Hematopoietic multipotent progenitor cell treated with erythropoietin and hydrocortisone succinate and interleukin-3 and kit ligand, for 17 days (in vitro differentiated cells): ENCODE data around the gene FAM9C.
"Not testable (repeated sequence)": the region's sequence is repeated elsewhere in the genome, so short reads cannot be mapped to it uniquely, and the experiment has no call there.

ENCODE experiments used
- DNase-seq: peaks from one replicate; pipeline ENCODE4 v3.0.0-alpha.2; 2015; ENCODE audit warnings: low spot score

FAM9C gene

DNA sequence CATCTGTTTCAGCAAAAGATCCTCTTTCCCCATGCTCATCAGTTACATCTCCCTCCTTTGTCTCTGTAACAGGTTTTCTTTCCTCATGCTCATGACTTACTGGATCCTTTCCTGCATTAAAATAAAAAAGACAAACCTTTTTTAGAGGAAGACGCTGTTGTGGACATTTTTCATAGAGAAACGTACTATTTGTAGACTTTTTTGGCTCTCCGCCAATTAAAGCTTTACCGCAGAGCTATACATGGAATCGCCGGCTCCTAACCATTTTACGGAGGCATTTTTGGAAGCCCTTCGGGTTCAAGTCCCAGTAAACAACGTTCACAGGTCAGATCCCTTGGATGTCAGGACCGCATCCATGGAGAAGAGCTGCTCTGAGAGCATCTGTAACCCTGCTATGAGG lies 1.3 kb downstream of the FAM9C start:
- DNase-seq: no peak

DNA sequence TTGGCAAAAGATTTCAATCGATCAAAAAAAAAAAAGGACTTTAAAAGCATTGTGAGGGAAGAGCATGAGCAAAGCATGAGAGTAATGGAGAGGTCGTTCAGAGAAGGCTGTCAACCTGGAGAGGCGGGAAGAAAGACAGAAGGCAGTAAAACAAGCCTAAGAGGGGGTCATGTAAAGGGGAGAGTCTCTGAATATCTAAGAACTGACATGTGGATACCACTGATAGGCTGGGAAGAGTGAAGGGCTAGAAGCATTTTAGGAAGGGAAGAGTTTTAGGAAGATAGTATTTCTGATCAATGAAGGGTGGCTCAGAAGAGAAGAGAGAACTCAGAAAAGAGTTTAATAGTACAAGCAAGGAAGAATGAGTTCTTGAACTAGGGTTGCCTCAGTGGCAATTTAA lies 7.5 kb downstream of the FAM9C start:
- DNase-seq: no peak

GRCh38 chrX:13033193-13033592 lies 11.2 kb downstream of the FAM9C start:
- DNase-seq: no peak

GRCh38 chrX:13029887-13030771 lies 14.3 kb downstream of the FAM9C start:
- no peak for DNase-seq

DNA sequence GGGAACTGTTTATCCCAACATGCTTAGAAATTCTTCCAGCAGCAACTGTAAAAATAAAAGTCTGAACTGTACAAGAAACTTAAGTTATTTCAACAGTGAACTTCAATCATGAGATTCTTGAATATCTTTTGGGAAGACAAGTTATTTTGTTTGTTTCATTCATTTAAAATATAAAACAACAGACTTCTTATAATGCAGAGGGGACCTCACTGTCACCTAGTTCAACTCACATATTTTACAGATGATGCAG lies 14.9 kb downstream of the FAM9C start:
- DNase-seq: no peak

DNA sequence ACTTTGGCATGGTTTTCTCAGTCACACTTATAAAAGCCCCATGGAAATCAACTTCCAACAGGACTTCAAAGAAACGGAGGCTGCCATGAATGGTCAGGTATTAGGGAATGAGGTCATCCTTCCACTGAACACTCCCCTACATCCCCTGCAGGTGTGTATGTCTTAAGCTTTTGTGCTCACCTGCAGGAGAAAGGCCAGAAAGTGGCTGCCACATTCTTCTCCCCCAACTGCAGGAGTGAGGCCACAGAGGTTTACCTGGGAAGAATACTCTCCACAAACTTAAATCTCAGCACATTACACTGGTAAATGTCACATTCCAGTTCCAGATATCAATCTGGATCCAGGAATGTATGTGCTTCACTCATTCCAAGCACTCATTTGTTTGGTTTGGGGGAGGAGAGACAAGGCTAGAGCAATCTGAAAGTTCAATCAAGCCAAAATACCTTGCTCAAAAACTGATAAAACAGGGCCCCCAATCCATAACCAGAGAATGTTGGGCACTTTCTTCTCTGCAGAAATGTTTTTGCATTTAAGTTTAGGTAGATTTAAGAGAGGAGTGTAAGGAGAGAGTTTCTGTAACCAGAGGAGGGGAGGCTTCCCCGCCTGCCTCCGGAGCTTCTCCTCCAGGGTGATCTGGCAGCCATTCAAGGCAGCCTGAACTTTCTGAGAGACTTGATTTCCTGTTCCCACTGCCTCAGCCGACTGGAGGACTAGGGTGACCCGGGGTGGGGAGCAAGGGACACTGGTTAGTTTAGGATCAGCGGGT lies 15.4 kb downstream of the FAM9C start:
- no peak for DNase-seq

- no peak for DNase-seq
Observed at GRCh38 chrX:13026877-13027652, 17.4 kb downstream of the FAM9C start.

DNA sequence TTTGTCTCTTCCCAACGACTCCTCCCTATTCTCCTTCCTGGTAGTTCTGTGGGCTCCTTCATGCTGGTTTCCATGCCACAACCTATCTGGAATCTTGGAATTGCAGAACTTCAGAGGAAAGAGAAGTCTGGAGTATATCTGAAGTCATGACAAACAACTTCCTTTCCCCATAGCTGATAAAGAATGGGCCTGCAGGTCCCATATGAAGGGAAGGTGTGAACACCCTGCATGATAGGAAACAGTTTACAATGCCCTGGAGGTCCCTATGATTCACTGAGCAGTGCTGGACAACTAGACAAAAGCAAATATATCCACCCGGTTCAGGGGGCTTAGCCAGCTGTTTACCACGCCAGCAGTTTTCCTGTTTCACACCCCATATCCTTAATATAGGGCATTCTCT lies 19.4 kb downstream of the FAM9C start:
- DNase-seq: no peak

- no peak for DNase-seq
Observed at GRCh38 chrX:13023979-13024378, 20.4 kb downstream of the FAM9C start.

GRCh38 chrX:13023567-13023966 lies 20.9 kb downstream of the FAM9C start:
- DNase-seq: no peak

DNA sequence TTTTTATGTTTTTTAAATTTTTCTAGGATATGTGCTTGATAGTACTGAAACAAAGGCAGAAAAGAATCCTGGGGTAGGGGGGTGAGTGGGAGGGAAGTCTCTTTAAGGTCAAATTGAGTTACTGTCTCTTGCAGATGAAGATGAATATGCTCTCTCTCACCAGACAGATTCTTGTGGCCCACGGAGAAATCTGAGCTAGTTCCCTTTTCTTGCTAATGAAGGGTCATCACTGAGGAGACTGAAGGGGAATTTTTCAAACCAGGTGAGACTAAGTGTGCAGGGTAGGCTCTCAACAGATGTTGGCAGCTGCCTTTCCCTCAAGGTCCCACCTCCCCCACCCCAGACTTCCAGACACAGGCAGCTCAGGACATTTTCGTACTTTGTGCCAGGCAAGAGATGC lies 21.5 kb downstream of the FAM9C start:
- DNase-seq: no peak

DNA sequence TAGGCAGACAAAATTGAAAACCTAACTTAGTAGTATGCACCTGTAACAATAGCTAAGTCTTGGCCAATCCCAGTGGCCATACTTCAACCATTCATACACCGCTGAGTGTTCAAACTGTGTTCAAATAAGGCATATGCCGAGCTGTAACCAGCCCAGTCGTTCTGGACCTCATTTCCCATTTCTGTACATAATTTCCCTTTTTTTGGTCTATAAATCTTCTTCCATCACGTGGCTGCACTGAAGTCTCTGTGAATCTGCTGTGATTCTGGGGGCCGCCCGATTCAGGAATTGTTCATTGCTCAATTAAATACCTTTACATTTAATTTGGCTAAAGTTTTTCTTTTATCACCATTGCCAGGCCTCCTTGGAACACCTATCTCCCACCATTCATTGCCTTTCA lies 27.7 kb downstream of the FAM9C start:
- DNase-seq: not testable (repeated sequence)

DNA sequence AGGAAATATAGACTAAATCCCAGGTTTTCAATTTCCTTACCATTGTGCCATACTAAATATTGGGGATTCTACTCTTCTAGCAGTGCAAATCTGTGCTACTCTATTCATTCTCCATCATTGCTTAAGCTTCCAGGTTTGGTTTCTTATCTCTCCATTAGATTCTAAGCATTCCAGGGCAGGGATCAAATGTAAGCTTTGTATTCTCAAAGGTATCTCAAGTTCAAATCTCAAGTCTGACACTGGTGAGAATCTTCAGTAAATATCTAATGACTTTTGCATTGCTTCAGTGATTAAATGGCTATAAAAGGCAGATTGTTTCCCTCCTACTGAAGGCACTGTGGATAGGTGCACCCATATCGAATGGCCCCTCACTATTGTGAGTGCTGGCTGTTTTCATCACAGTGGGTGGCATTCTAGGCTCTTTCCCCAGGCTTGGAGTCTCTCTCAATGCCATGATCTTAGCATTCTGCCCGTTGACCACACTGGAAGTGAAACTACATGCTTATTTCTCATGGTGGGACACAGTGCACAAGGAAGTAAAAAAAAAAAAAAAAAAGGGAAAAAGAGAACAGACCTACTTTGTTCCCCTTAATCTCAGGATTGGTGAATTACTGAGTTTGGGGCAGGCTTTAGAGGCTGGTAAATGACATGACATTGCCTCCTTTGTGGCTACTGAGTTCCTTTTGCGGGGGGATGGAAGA lies 28.7 kb downstream of the FAM9C start:
- DNase-seq: no peak

DNA sequence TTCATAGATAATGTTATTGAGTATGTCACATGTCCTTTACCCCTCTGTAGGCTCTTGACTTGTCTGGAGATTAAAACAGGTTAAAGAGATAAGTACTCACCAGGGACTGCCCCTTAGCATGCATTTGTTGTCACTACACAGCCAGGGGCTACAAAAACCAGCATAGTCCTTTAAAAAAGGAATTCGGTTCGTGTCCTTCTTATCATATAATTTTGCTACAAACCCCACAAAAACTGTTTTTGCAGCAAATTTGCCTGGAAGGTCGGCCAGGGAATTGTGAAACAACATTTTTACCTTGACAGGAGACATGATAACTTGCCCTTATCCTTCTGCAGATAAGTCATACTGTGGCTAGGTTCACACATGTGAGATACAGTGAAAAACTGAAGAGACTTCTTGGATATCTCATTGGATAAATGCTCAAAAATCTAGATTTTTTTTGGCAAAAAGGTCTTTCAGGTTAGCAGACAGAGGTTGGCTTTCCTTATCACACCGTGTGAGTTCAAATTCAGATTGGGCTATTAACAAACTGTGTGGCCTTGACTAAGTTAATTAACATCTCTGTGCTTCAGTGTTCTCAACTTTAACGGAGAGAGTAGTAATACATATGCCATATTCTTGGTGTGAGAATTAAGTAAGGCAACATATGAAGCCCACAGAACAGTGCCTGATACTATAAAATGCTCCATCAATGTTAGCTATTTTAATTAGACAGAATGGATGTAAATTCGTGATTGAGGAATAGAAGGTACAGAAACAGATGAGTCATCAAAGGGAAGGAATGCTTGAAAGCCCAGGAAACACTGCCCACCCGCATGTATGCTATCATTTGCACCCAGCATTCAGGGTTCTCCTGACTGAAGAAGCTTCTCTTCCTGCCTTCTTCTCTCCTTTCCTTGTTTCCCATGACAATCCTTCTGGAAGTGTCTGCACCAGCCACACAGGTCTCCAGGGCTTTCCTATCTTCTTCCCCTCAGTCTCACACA lies 30.0 kb downstream of the FAM9C start:
- no peak for DNase-seq

GRCh38 chrX:13013363-13014110 lies 30.9 kb downstream of the FAM9C start:
- no peak for DNase-seq

DNA sequence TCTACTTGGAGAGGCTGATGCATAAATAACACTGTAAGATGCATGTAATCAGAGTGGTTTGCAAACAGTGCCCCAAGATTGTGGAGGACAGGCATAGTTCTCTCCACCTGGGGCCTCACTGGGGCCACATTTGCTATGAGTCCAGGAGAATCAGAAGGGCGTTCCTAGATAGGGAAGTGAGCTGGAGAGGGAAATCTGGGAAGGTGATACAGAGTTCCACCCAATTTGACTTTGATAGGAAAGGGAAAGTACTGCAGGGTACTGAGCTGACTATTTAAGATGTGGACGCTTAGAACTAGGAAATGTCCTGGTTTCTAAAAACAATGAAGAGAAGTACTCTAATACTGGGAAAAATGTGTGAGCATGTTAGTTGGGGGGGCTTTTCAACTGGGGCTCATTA lies 33.9 kb downstream of the FAM9C start:
- no peak for DNase-seq

DNA sequence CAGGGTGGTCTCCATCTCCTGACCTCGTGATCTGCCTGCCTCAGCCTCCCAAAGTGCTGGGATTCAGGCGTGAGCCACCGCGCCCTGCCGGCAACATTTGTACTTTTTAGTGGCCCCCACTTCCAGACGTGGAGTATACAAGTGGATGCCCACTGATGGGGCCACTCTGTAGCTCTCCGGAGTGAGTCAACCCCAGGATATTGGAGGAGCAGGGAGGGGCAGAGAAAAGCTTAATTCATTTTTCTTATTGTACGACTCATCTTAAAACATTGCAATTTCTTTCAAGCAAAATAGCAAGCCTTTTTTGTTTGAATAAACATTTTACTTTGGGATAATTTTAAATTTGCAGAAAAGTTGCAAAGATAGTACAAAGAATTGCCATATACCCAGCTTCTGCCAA lies 34.6 kb downstream of the FAM9C start:
- no peak for DNase-seq

- DNase-seq: no peak
Observed at GRCh38 chrX:13009273-13009672, 35.1 kb downstream of the FAM9C start.

GRCh38 chrX:13008851-13009250 lies 35.6 kb downstream of the FAM9C start:
- DNase-seq: no peak

GRCh38 chrX:13008189-13008533 lies 36.3 kb downstream of the FAM9C start:
- DNase-seq: no peak
